GM23338 (cell line): Measurements from ENCODE around the gene RNF213. TPM values are rescaled to one million over a fixed set of nuclear protein-coding genes. Genes with fewer than 3 reads are reported as not detected.

Experiments
- ATAC-seq: fragments of 200-7000 bp; cut with Tn5 transposase; 3 replicates; pipeline ENCODE4 v1.9.1; 2020
- DNase-seq: peaks from one replicate; pipeline ENCODE4 v3.0.0-alpha.2; 2015; ENCODE audit warnings: low spot score
- H2AFZ ChIP-seq: fragments of 200-600 bp; sonication (generic); 2 replicates; pipeline ENCODE4 v1.8.0; 2016; ENCODE audit warnings: antibody characterized with exemption, mild to moderate bottlenecking, moderate library complexity
- H3F3A ChIP-seq: fragments of 200-600 bp; sonication (generic); replicated peaks from 2 replicates; pipeline ENCODE4 v1.8.0; 2017; ENCODE audit warnings: antibody characterized with exemption, mixed run types, low read depth
- H3K27ac ChIP-seq: fragments of 200-600 bp; sonication (generic); 2 replicates; pipeline ENCODE4 v1.6.1; 2016; ENCODE audit warnings: low read depth
- H3K27me3 ChIP-seq: fragments of 200-600 bp; sonication (generic); 2 replicates; pipeline ENCODE4 v1.8.0; 2016; ENCODE audit warnings: mild to moderate bottlenecking, mixed run types, moderate library complexity; ENCODE audit not compliant: insufficient read depth
- H3K36me3 ChIP-seq: fragments of 200-600 bp; sonication (generic); 2 replicates; pipeline ENCODE4 v1.8.0; 2016; ENCODE audit warnings: mild to moderate bottlenecking; ENCODE audit not compliant: insufficient read depth
- H3K4me1 ChIP-seq: fragments of 200-600 bp; sonication (generic); 2 replicates; pipeline ENCODE4 v1.8.0; 2016; ENCODE audit warnings: mild to moderate bottlenecking, moderate library complexity; ENCODE audit not compliant: insufficient read depth
- H3K4me2 ChIP-seq: fragments of 200-600 bp; sonication (generic); 2 replicates; pipeline ENCODE4 v1.7.1; 2017; ENCODE audit warnings: mixed run types
- H3K4me3 ChIP-seq: fragments of 200-600 bp; sonication (generic); 2 replicates; pipeline ENCODE4 v1.6.1; 2016; ENCODE audit warnings: mixed run types
- H3K79me2 ChIP-seq: fragments of 200-600 bp; sonication (generic); replicated peaks from 2 replicates; pipeline ENCODE4 v1.8.0; 2017; ENCODE audit warnings: mild to moderate bottlenecking; ENCODE audit not compliant: insufficient read depth
- H3K9me2 ChIP-seq: fragments of 200-600 bp; sonication (generic); 2 replicates; pipeline ENCODE4 v1.8.0; 2017; ENCODE audit not compliant: insufficient read depth
- H4K20me1 ChIP-seq: fragments of 200-600 bp; sonication (generic); replicated peaks from 2 replicates; pipeline ENCODE4 v1.8.0; 2017; ENCODE audit warnings: mild to moderate bottlenecking; ENCODE audit not compliant: insufficient read depth
- H3K27ac Mint-ChIP-seq: 2 replicates; pipeline ENCODE4 v1.8.0; 2020; ENCODE audit warnings: inconsistent platforms, mild to moderate bottlenecking, moderate library complexity, mixed read lengths
- H3K27me3 Mint-ChIP-seq: 3 replicates; pipeline ENCODE4 v1.8.0; 2022; ENCODE audit warnings: low read depth, mild to moderate bottlenecking, moderate library complexity, mixed read lengths, inconsistent platforms; ENCODE audit not compliant: insufficient read depth, poor library complexity
- H3K36me3 Mint-ChIP-seq: 3 replicates; pipeline ENCODE4 v1.8.0; 2021; ENCODE audit warnings: low read depth, mild to moderate bottlenecking, inconsistent platforms, moderate library complexity, mixed read lengths
- H3K4me1 Mint-ChIP-seq: 3 replicates; pipeline ENCODE4 v1.8.0; 2020; ENCODE audit warnings: mild to moderate bottlenecking, inconsistent platforms, mixed read lengths
- H3K4me3 Mint-ChIP-seq: 3 replicates; pipeline ENCODE4 v1.8.0; 2021; ENCODE audit warnings: moderate library complexity, mild to moderate bottlenecking, inconsistent platforms, mixed read lengths
- H3K9me3 Mint-ChIP-seq: 3 replicates; pipeline ENCODE4 v1.8.0; 2020; ENCODE audit warnings: moderate library complexity, mild to moderate bottlenecking, inconsistent platforms, mixed read lengths
- EZH2phosphoT487 ChIP-seq: fragments of 200-600 bp; sonication (generic); IDR thresholded peaks from one replicate; pipeline ENCODE4 v1.8.1; 2018; ENCODE audit warnings: antibody characterized with exemption; ENCODE audit not compliant: unreplicated experiment
- POLR2AphosphoS5 ChIP-seq: IDR thresholded peaks from 2 replicates; pipeline ENCODE4 v1.6.1; 2016; ENCODE audit warnings: antibody characterized with exemption, low read depth
- REST ChIP-seq: IDR thresholded peaks from one replicate; pipeline ENCODE4 v1.6.1; 2018; ENCODE audit warnings: antibody characterized with exemption; ENCODE audit not compliant: unreplicated experiment
- STAT1 ChIP-seq: IDR thresholded peaks from one replicate; pipeline ENCODE4 v1.6.1; 2016; ENCODE audit warnings: antibody characterized with exemption; ENCODE audit not compliant: unreplicated experiment
- ZNF462 ChIP-seq: fragments of 250-450 bp; sonication (Bioruptor Pico); IDR thresholded peaks from 2 replicates; pipeline ENCODE4 v1.5.0; 2020; ENCODE audit warnings: mild to moderate bottlenecking, moderate library complexity
- polyA plus RNA-seq: library from polyadenylated mRNA; unstranded; fragments of >200 nt; fragmentation: Nextera tagmentation; extraction: Ambion mirVana; gene quantifications from 2 replicates; pipeline ENCODE4 v1.2.1, GENCODE V29; 2016
- total RNA-seq: library from RNA; depleted of rRNA; stranded (reverse); fragments of >200 nt; shearing (Covaris generic); gene quantifications from 2 replicates; pipeline ENCODE4 v1.2.3, GENCODE V29; 2014

Gene RNF213
- total and polyA plus RNA-seq, 2 experiments from 2014 or later, result 21.2 to 67.2 TPM

GRCh38 chr17:80339731-80340456, 79.2 kb downstream of the RNF213 start (continued):
- TF ChIP-seq ZNF462 (CRISPR knock-in tag), result no peak
- TF ChIP-seq STAT1, result no peak
- no peak for TF ChIP-seq REST

- DNase-seq (no peak), ATAC-seq (no peak)
- Mint-ChIP-seq H3K27me3 (no peaks in the 10 kb centered on the region), H3K27ac (no peak overlapping the region), H3K4me1 (no peaks in the 10 kb centered on the region), H3K4me3 (no peak overlapping the region), H3K9me3 (no peaks in the 10 kb centered on the region), H3K36me3 (peaks cover 74% of the 10 kb centered on the region)
- peaks cover 18% of the 10 kb centered on the region for H3K36me3 ChIP-seq
- H2AFZ ChIP-seq, result no peak overlapping the region
- H3K27me3 ChIP-seq, result no peaks in the 10 kb centered on the region
- no peak overlapping the region for H3K4me3 ChIP-seq
- H3K4me1 ChIP-seq, result no peaks in the 10 kb centered on the region
- H3K9me2 ChIP-seq, result no peaks in the 10 kb centered on the region
- no peak overlapping the region for H3K27ac ChIP-seq
- H3K4me2 ChIP-seq, result no peak overlapping the region
- no peaks in the 10 kb centered on the region; the same call in 1 of the 2 replicates for H4K20me1 ChIP-seq
- no peaks in the 10 kb centered on the region for H3K79me2 ChIP-seq
- no peaks in the 10 kb centered on the region for H3F3A ChIP-seq
- no peak for TF ChIP-seq EZH2phosphoT487
- TF ChIP-seq ZNF462 (CRISPR knock-in tag), result no peak
- no peak for TF ChIP-seq POLR2AphosphoS5
Observed at GRCh38 chr17:80345321-80345720, 84.7 kb downstream of the RNF213 start.
